LNCaP clone FGC (cell line): ENCODE results near the gene RAD9B.

Source experiments
- DNase-seq: peaks from one replicate; pipeline ENCODE4 v3.0.0-alpha.2; 2011; ENCODE audit warnings: low read depth
- H3K4me3 ChIP-seq: 2 replicates; pipeline ENCODE4 v1.5.1; 2011; ENCODE audit warnings: mild to moderate bottlenecking, low read depth, low read length, control low read depth
- TF ChIP-seq, protein P1 (sequence below): IDR thresholded peaks from 2 replicates; pipeline ENCODE4 v1.5.1; 2012; ENCODE audit warnings: mild to moderate bottlenecking; ENCODE audit not compliant: control insufficient read depth, insufficient read depth; ENCODE audit errors: extremely low read depth

The RAD9B gene

DNA sequence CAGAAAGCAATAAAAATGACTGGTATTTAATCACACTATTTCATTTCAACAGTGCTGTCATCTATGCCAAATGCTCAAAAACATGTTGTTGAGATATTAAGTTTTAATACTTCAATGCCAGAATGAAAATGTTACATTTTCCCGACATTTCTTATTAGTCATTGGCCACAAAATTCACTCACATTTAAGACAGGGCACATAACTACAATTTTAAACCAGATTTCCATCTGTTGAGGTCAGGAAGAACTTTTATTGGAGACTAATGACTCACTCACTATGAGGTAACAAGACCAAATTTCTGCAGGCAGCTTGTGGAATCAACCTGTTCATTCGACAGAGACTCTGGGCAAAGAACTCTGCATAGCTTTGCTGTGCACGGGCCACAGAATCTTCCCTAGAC lies 44.2 kb downstream of the RAD9B start:
- H3K4me3 ChIP-seq, result no peak overlapping the region
- TF ChIP-seq, protein P1, sequence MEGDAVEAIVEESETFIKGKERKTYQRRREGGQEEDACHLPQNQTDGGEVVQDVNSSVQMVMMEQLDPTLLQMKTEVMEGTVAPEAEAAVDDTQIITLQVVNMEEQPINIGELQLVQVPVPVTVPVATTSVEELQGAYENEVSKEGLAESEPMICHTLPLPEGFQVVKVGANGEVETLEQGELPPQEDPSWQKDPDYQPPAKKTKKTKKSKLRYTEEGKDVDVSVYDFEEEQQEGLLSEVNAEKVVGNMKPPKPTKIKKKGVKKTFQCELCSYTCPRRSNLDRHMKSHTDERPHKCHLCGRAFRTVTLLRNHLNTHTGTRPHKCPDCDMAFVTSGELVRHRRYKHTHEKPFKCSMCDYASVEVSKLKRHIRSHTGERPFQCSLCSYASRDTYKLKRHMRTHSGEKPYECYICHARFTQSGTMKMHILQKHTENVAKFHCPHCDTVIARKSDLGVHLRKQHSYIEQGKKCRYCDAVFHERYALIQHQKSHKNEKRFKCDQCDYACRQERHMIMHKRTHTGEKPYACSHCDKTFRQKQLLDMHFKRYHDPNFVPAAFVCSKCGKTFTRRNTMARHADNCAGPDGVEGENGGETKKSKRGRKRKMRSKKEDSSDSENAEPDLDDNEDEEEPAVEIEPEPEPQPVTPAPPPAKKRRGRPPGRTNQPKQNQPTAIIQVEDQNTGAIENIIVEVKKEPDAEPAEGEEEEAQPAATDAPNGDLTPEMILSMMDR, result no peak
- no peak for DNase-seq

- TF ChIP-seq, protein P1, result no peak
- no peak overlapping the region for H3K4me3 ChIP-seq
- no peak for DNase-seq
Measured at GRCh38 chr12:110547090-110547489, 45.0 kb downstream of the RAD9B start.

DNA sequence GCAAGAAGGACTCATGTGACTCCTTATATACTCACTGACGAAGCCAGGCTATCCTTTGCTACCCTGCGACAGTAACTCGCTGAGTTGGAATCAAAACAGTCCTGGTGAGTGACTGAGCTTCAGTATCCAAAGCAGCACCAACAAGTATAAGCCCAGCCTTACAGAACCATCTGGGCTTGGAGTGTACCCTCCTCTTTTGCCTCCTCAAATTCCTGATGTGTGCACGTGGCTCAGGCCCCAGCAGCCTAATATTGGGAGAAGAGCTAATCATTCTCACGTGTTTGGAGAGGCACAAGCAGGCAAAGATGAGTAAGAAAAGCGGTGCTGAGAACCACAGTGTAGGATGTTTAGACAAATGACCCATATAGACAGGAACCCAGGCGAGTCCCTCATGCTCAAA lies 46.5 kb downstream of the RAD9B start:
- TF ChIP-seq, protein P1, result no peak
- no peak overlapping the region for H3K4me3 ChIP-seq
- DNase-seq, result no peak

- H3K4me3 ChIP-seq, result no peak overlapping the region
- no peak for DNase-seq
- TF ChIP-seq, protein P1, result no peak
Measured at GRCh38 chr12:110549716-110550115, 47.6 kb downstream of the RAD9B start.

GRCh38 chr12:110550981-110551380 lies 48.9 kb downstream of the RAD9B start:
- DNase-seq, result no peak
- H3K4me3 ChIP-seq, result no peak overlapping the region
- TF ChIP-seq, protein P1, result no peak
